Neuronal stem cell (in vitro differentiated cells): ENCODE data around the gene LCK.
A peak's percentile ranks its signal among the peaks of the same experiment; 100 is the strongest.

Experiments used
- DNase-seq: peaks from one replicate; pipeline ENCODE4 v3.0.0-alpha.2; 2013; ENCODE audit warnings: low spot score
- H2AFZ ChIP-seq: one replicate; pipeline ENCODE4 v1.6.1; 2013; ENCODE audit warnings: mild to moderate bottlenecking, low read length, inconsistent platforms
- H2AK5ac ChIP-seq: 2 replicates; pipeline ENCODE4 v1.6.1; 2013; ENCODE audit warnings: low read depth, mild to moderate bottlenecking, inconsistent platforms, low read length, moderate library complexity, mixed read lengths
- H2BK120ac ChIP-seq: 2 replicates; pipeline ENCODE4 v1.6.1; 2013; ENCODE audit warnings: low read depth, mild to moderate bottlenecking, inconsistent platforms, low read length, moderate library complexity, mixed read lengths
- H2BK12ac ChIP-seq: one replicate; pipeline ENCODE4 v1.6.1; 2013; ENCODE audit warnings: low read length, inconsistent platforms
- H2BK15ac ChIP-seq: 2 replicates; pipeline ENCODE4 v1.6.1; 2013; ENCODE audit warnings: mild to moderate bottlenecking, low read length, inconsistent platforms, mixed read lengths
- H2BK5ac ChIP-seq: one replicate; pipeline ENCODE4 v1.6.1; 2013; ENCODE audit warnings: inconsistent platforms, mild to moderate bottlenecking, low read length, moderate library complexity
- H3K14ac ChIP-seq: one replicate; pipeline ENCODE4 v1.6.1; 2013; ENCODE audit warnings: low read length, inconsistent platforms
- H3K18ac ChIP-seq: 2 replicates; pipeline ENCODE4 v1.6.1; 2013; ENCODE audit warnings: low read length, inconsistent platforms
- H3K23ac ChIP-seq: 2 replicates; pipeline ENCODE4 v1.6.1; 2013; ENCODE audit warnings: low read depth, mild to moderate bottlenecking, mixed read lengths, low read length, inconsistent platforms; ENCODE audit not compliant: poor library complexity
- H3K27ac ChIP-seq: replicated peaks from 3 replicates; pipeline ENCODE4 v1.5.1; 2013; ENCODE audit warnings: low read length, inconsistent platforms
- H3K27me3 ChIP-seq, 3 experiments: 2 replicates each; pipeline ENCODE4 v1.6.1; 2013; ENCODE audit warnings: low read length in 3 of 3, mild to moderate bottlenecking in 2 of 3, inconsistent platforms in 1 of 3, low read depth in 1 of 3, mixed read lengths in 1 of 3, moderate library complexity in 1 of 3; ENCODE audit not compliant: control insufficient read depth in 3 of 3, insufficient read depth in 3 of 3
- H3K36me3 ChIP-seq, 2 donors: replicated peaks in 1 of 2; 2 replicates each; pipeline ENCODE4 v1.6.1; 2013; ENCODE audit warnings: low read length in 2 of 2; ENCODE audit not compliant: control insufficient read depth in 2 of 2, insufficient read depth in 2 of 2
- H3K4ac ChIP-seq: 2 replicates; pipeline ENCODE4 v1.6.1; 2013; ENCODE audit warnings: inconsistent platforms, mild to moderate bottlenecking, low read length, moderate library complexity
- H3K4me1 ChIP-seq, 2 donors: 1 replicate in 1 of 2; 2 replicates in 1 of 2; pipeline ENCODE4 v1.6.1; 2013; ENCODE audit warnings: low read length in 2 of 2, low read depth in 1 of 2; ENCODE audit not compliant: control insufficient read depth in 2 of 2, insufficient read depth in 1 of 2
- H3K4me2 ChIP-seq: one replicate; pipeline ENCODE4 v1.6.1; 2013; ENCODE audit warnings: mild to moderate bottlenecking, low read length, inconsistent platforms; ENCODE audit not compliant: insufficient read depth, poor library complexity, severe bottlenecking
- H3K4me3 ChIP-seq, 2 donors: 2 replicates each; pipeline ENCODE4 v1.5.1; 2013; ENCODE audit warnings: low read length in 2 of 2, mild to moderate bottlenecking in 2 of 2, inconsistent platforms in 1 of 2, moderate library complexity in 1 of 2
- H3K79me1 ChIP-seq: one replicate; pipeline ENCODE4 v1.6.1; 2013; ENCODE audit warnings: low read depth, mild to moderate bottlenecking, inconsistent platforms, low read length, moderate library complexity
- H3K9ac ChIP-seq: one replicate; pipeline ENCODE4 v1.6.1; 2013; ENCODE audit warnings: mild to moderate bottlenecking, low read depth, low read length, inconsistent platforms; ENCODE audit not compliant: poor library complexity
- H3K9me3 ChIP-seq, 2 donors: replicated peaks in 1 of 2; 2 replicates each; pipeline versions ENCODE3 to v1.6.1; 2013; ENCODE audit warnings: low read length in 2 of 2, mild to moderate bottlenecking in 2 of 2, inconsistent platforms in 1 of 2, low read depth in 1 of 2, mixed read lengths in 1 of 2, moderate library complexity in 1 of 2; ENCODE audit not compliant: control insufficient read depth in 2 of 2, insufficient read depth in 1 of 2
- H4K8ac ChIP-seq: one replicate; pipeline ENCODE4 v1.6.1; 2013; ENCODE audit warnings: low read depth, mild to moderate bottlenecking, inconsistent platforms, low read length, moderate library complexity
- H4K91ac ChIP-seq: one replicate; pipeline ENCODE4 v1.6.1; 2013; ENCODE audit warnings: low read length, low read depth, mild to moderate bottlenecking, inconsistent platforms; ENCODE audit not compliant: poor library complexity
- WGBS, 2 donors: extraction: QIAGEN DNeasy Blood & Tissue Kit; methylation state at CpG; one replicate each; pipeline ENCODE4 v1.1.7; 2013; ENCODE audit warnings: missing lambda C conversion rate in 2 of 2, mixed read lengths in 1 of 2; ENCODE audit not compliant: insufficient read length in 2 of 2, insufficient replicate concordance in 1 of 2; ENCODE audit errors: extremely low coverage in 2 of 2; 5-methylcytosine and 5-hydroxymethylcytosine counted together

LCK gene

DNA sequence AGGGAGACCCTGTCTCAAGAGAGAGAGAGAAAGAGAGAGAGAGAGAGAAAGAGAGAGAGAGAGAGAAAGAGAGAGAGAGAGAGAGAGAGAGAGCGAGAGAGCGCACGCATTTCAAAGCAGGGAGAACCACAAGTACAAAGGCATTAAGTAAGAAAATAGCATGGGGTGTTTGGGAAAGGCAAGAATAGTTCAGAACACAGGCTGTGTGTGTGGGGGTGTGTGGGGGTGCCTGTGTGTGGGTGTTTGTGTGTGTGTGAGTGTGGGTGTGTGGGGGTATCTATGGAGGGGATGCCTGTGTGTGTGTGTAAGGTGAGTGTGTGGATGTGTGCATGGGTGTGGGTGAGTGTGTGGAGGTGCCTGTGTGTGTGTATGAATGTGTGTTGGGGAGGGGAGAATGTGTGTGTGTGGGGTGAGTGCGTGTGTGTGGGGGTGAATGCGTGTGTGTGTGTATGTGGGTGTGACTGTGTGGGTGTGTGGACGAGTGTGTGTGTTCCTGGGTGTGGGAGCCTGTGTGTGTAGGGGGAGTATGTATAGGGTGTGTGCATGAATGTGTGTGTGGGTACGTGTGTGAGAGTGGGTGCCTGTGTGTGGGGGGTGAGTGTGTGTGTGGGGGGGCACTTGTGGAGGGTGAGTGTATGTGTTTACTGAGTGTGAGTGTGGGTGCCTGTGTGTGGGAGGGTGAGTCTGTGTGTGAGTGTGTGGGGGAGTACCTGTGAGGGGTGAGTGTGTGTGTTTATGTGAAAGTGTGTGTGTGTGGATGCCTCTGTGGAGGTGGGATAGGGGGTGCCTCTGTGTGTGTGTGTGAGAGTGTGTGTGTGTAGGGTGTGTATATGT lies 21.7 kb downstream of the LCK start:
- 100% methylated on average over 2 of the region's 7 CpGs; no CpG with 5 or more reads in 1 of the 2 donors for WGBS, 2 donors
- Histone ChIP-seq H3K27ac (no peak overlapping the region), H4K8ac (no peak overlapping the region), H2BK5ac (no peak overlapping the region), H3K79me1 (no peaks in the 10 kb centered on the region), H3K36me3 (no peaks in the 10 kb centered on the region), H3K27me3 (peaks cover 0 to 15% (median 14%) of the 10 kb centered on the region in 3 experiments), H3K4me2 (no peak overlapping the region), H4K91ac (no peak overlapping the region), H3K23ac (no peak overlapping the region), H3K4me3 (peak overlapping the region in 1 of 2 donors; percentile 65), H3K4ac (no peak overlapping the region), H3K14ac (no peak overlapping the region), H2BK15ac (no peak overlapping the region), H2AK5ac (no peak overlapping the region), H2BK12ac (no peak overlapping the region), H2BK120ac (no peak overlapping the region), H3K9ac (no peak overlapping the region), H3K18ac (peak overlapping the region; percentile 25), H3K4me1 (peaks cover 0 to 1% of the 10 kb centered on the region in 2 donors), H3K9me3 (no peaks in the 10 kb centered on the region), H2AFZ (no peak overlapping the region)
- DNase-seq, result no peak

- no peak overlapping the region for H3K14ac ChIP-seq
- no peak overlapping the region for H2AK5ac ChIP-seq
- peak overlapping the region; percentile 25 for H2AFZ ChIP-seq
- no peak overlapping the region for H3K23ac ChIP-seq
- no peak for DNase-seq
- H3K4ac ChIP-seq, result no peak overlapping the region
- H2BK120ac ChIP-seq, result no peak overlapping the region
- H3K9ac ChIP-seq, result no peak overlapping the region
- no peak overlapping the region for H3K4me2 ChIP-seq
- no peak overlapping the region for H4K91ac ChIP-seq
- H3K9me3 ChIP-seq, result no peaks in the 10 kb centered on the region
- H3K4me3 ChIP-seq, result no peak overlapping the region
- no peak overlapping the region for H3K27ac ChIP-seq
- H3K36me3 ChIP-seq, result no peaks in the 10 kb centered on the region
- H4K8ac ChIP-seq, result no peak overlapping the region
- H3K79me1 ChIP-seq, result no peaks in the 10 kb centered on the region
- peaks cover 0 to 15% (median 14%) of the 10 kb centered on the region in 3 experiments for H3K27me3 ChIP-seq
- no peak overlapping the region for H2BK5ac ChIP-seq
- no peak overlapping the region for H2BK15ac ChIP-seq
- no peak overlapping the region for H2BK12ac ChIP-seq
- peak overlapping the region; percentile 44 for H3K18ac ChIP-seq
- peaks cover 0 to 1% of the 10 kb centered on the region in 2 donors for H3K4me1 ChIP-seq
- 100% methylated on average over 1 of the region's 10 CpGs; no CpG with 5 or more reads in 1 of the 2 donors for WGBS, 2 donors
Measured at GRCh38 chr1:32273391-32274208, 22.5 kb downstream of the LCK start.

DNA sequence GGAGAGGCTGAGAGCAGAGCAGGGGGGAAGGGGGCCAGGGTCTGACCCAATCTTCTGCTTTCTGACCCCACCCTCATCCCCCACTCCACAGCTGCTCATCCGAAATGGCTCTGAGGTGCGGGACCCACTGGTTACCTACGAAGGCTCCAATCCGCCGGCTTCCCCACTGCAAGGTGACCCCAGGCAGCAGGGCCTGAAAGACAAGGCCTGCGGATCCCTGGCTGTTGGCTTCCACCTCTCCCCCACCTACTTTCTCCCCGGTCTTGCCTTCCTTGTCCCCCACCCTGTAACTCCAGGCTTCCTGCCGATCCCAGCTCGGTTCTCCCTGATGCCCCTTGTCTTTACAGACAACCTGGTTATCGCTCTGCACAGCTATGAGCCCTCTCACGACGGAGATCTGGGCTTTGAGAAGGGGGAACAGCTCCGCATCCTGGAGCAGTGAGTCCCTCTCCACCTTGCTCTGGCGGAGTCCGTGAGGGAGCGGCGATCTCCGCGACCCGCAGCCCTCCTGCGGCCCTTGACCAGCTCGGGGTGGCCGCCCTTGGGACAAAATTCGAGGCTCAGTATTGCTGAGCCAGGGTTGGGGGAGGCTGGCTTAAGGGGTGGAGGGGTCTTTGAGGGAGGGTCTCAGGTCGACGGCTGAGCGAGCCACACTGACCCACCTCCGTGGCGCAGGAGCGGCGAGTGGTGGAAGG lies 23.7 kb downstream of the LCK start:
- Histone ChIP-seq H3K23ac (peak overlapping the region; percentile 88), H2BK15ac (peak overlapping the region; percentile 6), H3K79me1 (no peaks in the 10 kb centered on the region), H3K36me3 (no peaks in the 10 kb centered on the region), H4K8ac (peak overlapping the region; percentile 17), H3K18ac (peak overlapping the region; percentile 76), H3K4ac (peak overlapping the region; percentile 89), H3K4me3 (no peak overlapping the region), H3K14ac (no peak overlapping the region), H2AK5ac (peak overlapping the region; percentile 60), H3K4me1 (peaks cover 0 to 1% of the 10 kb centered on the region in 2 donors), H2AFZ (peak overlapping the region; percentile 25), H3K4me2 (no peak overlapping the region), H3K9me3 (peaks cover 0 to 2% of the 10 kb centered on the region in 2 donors), H3K27me3 (peaks cover 0 to 15% (median 14%) of the 10 kb centered on the region in 3 experiments), H2BK5ac (peak overlapping the region; percentile 22), H3K9ac (peak overlapping the region; percentile 56), H3K27ac (no peak overlapping the region), H2BK12ac (peak overlapping the region; percentile 41), H2BK120ac (peak overlapping the region; percentile 72), H4K91ac (no peak overlapping the region)
- no CpG with 5 or more reads among the region's 31 CpGs for WGBS, 2 donors
- DNase-seq, result no peak
